Aorta (tissue), 5 donors: ENCODE results near the gene POC1A. TPM values are rescaled to one million over a fixed set of nuclear protein-coding genes. Genes with fewer than 3 reads are reported as not detected.
A peak's percentile ranks its signal among the peaks of the same experiment; 100 is the strongest.

ENCODE experiments used
- ATAC-seq: fragments of 200-7000 bp; cut with Tn5 transposase; one replicate; pipeline ENCODE4 v1.9.1; 2022; ENCODE audit warnings: moderate library complexity; ENCODE audit not compliant: low FRiP score
- DNase-seq, 2 donors: peaks; one replicate each; pipeline ENCODE4 v3.0.0-alpha.2; 2020
- H3K27ac ChIP-seq, 2 donors: one replicate each; pipeline ENCODE4 v1.5.1; 2013; ENCODE audit warnings: low read length in 2 of 2, mild to moderate bottlenecking in 2 of 2, moderate library complexity in 2 of 2, control low read depth in 1 of 2, inconsistent platforms in 1 of 2, low read depth in 1 of 2
- H3K27me3 ChIP-seq, 2 donors: one replicate each; pipeline ENCODE4 v1.6.1; 2013; ENCODE audit warnings: control low read depth in 1 of 2, low read length in 1 of 2, mild to moderate bottlenecking in 1 of 2, moderate library complexity in 1 of 2; ENCODE audit not compliant: insufficient read depth in 2 of 2, control insufficient read depth in 1 of 2
- H3K36me3 ChIP-seq, 2 donors: one replicate each; pipeline ENCODE4 v1.6.1; 2013; ENCODE audit warnings: control low read depth in 1 of 2, low read length in 1 of 2, mild to moderate bottlenecking in 1 of 2; ENCODE audit not compliant: insufficient read depth in 2 of 2, control insufficient read depth in 1 of 2
- H3K4me1 ChIP-seq, 2 donors: one replicate each; pipeline ENCODE4 v1.6.1; 2013; ENCODE audit warnings: low read length in 2 of 2, control low read depth in 1 of 2, mild to moderate bottlenecking in 1 of 2, moderate library complexity in 1 of 2; ENCODE audit not compliant: insufficient read depth in 2 of 2, control insufficient read depth in 1 of 2
- H3K4me3 ChIP-seq, 2 donors: one replicate each; pipeline ENCODE4 v1.5.1; 2013; ENCODE audit warnings: low read length in 2 of 2, control low read depth in 1 of 2, mild to moderate bottlenecking in 1 of 2
- H3K9me3 ChIP-seq: one replicate; pipeline ENCODE4 v1.6.1; 2013; ENCODE audit warnings: mild to moderate bottlenecking, low read length; ENCODE audit not compliant: control insufficient read depth
- WGBS, 2 donors: extraction: QIAGEN DNeasy Blood & Tissue Kit; methylation state at CpG; one replicate each; pipeline ENCODE4 v1.1.7; 2013; 5-methylcytosine and 5-hydroxymethylcytosine counted together
- intact Hi-C, 2 donors: fragments of 100-400 bp; cut with DNase I; formaldehyde crosslinking; loops; one replicate each; pipeline versions ENCODE4 v1.14.2 to v1.15.0; 2022
- polyA plus RNA-seq, 2 donors: library from polyadenylated mRNA; stranded (reverse); fragments of 200-250 nt; gene quantifications; one replicate each; pipeline ENCODE4 v1.2.3, GENCODE V29; 2013
- total RNA-seq, 2 donors: library from RNA; stranded (reverse); fragmentation: NEBNext Ultra II Directional; extraction: Animal tissue kit (Norgen Biotek cat#: 25700); gene quantifications; one replicate each; pipeline ENCODE4 v1.2.1, GENCODE V29; 2021
- donor health status: healthy with polysubstance abuse.
- donor health status: Bipolar disorder and iron deficiency.
- donor health status: DM: no; HTN: no; CAD: no.
- donor health status: DM: no; HTN: no; CAD: no.
- donor health status: DM: yes; HTN: yes; CAD: no.

Gene POC1A
- total and polyA plus RNA-seq, 4 donors, result 0.38 to 2.1 (median 1.2) TPM

- ATAC-seq, result no peak
Observed at GRCh38 chr3:52086976-52087663, 67.1 kb downstream of the POC1A start.

GRCh38 chr3:52086461-52086860 lies 67.8 kb downstream of the POC1A start:
- H3K9me3 ChIP-seq, result no peaks in the 10 kb centered on the region
- no peaks in the 10 kb centered on the region for H3K27me3 ChIP-seq
- DNase-seq (peak; percentile 24 to 46), ATAC-seq (no peak)
- 95 to 96% methylated on average over 6 of the region's 6 CpGs for WGBS, 2 donors
- intact Hi-C loops, result no loop called here
- H3K4me3 ChIP-seq, result no peak overlapping the region
- no peak overlapping the region for H3K27ac ChIP-seq
- H3K36me3 ChIP-seq, result no peaks in the 10 kb centered on the region
- H3K4me1 ChIP-seq, result peaks cover 0 to 3% of the 10 kb centered on the region in 2 donors

More at GRCh38 chr3:52086976-52087663, 67.1 kb downstream of the POC1A start:
- H3K36me3 ChIP-seq, result no peaks in the 10 kb centered on the region
- no peak overlapping the region for H3K4me3 ChIP-seq
- peak; percentile 62 to 73 for DNase-seq
- H3K9me3 ChIP-seq, result no peaks in the 10 kb centered on the region
- intact Hi-C loops, result no loop called here
- WGBS, 2 donors, result 92 to 94% methylated on average over 8 of the region's 8 CpGs
- peaks cover 0 to 3% of the 10 kb centered on the region in 2 donors for H3K4me1 ChIP-seq
- H3K27me3 ChIP-seq, result no peaks in the 10 kb centered on the region
- no peak overlapping the region for H3K27ac ChIP-seq

GRCh38 chr3:52085681-52086282 lies 68.4 kb downstream of the POC1A start:
- H3K9me3 ChIP-seq, result no peaks in the 10 kb centered on the region
- no peak overlapping the region for H3K4me3 ChIP-seq
- H3K36me3 ChIP-seq, result no peaks in the 10 kb centered on the region
- H3K27me3 ChIP-seq, result no peaks in the 10 kb centered on the region
- peak; percentile 26 to 54 for DNase-seq
- no peak overlapping the region for H3K27ac ChIP-seq
- H3K4me1 ChIP-seq, result peaks cover 0 to 3% of the 10 kb centered on the region in 2 donors
- intact Hi-C loops, result no loop called here
- WGBS, 2 donors, result 91 to 94% methylated on average over 10 of the region's 10 CpGs
- no peak for ATAC-seq

- 91 to 93% methylated on average over 12 to 13 of the region's 13 CpGs for WGBS, 2 donors
- Histone ChIP-seq H3K4me1 (no peaks in the 10 kb centered on the region), H3K4me3 (no peak overlapping the region), H3K27me3 (no peaks in the 10 kb centered on the region), H3K27ac (no peak overlapping the region), H3K9me3 (no peaks in the 10 kb centered on the region), H3K36me3 (no peaks in the 10 kb centered on the region)
- intact Hi-C loops, result no loop called here
- DNase-seq (peak; percentile 38 to 64), ATAC-seq (no peak)
Observed at GRCh38 chr3:52084954-52085680, 69.1 kb downstream of the POC1A start.

GRCh38 chr3:52084216-52084945 lies 69.8 kb downstream of the POC1A start:
- no peak overlapping the region for H3K27ac ChIP-seq
- H3K9me3 ChIP-seq, result no peaks in the 10 kb centered on the region
- WGBS, 2 donors, result 96 to 98% methylated on average over 9 of the region's 9 CpGs
- ATAC-seq (no peak), DNase-seq (peak; percentile 30 to 44)
- intact Hi-C loops, result no loop called here
- H3K4me1 ChIP-seq, result no peaks in the 10 kb centered on the region
- H3K4me3 ChIP-seq, result no peak overlapping the region
- no peaks in the 10 kb centered on the region for H3K36me3 ChIP-seq
- H3K27me3 ChIP-seq, result no peaks in the 10 kb centered on the region

GRCh38 chr3:52083556-52084087 lies 70.6 kb downstream of the POC1A start:
- H3K4me1 ChIP-seq, result no peaks in the 10 kb centered on the region
- H3K9me3 ChIP-seq, result no peaks in the 10 kb centered on the region
- no peaks in the 10 kb centered on the region for H3K36me3 ChIP-seq
- H3K27me3 ChIP-seq, result no peaks in the 10 kb centered on the region
- H3K27ac ChIP-seq, result no peak overlapping the region
- intact Hi-C loops, result no loop called here
- ATAC-seq (no peak), DNase-seq (peak; percentile 19 to 62)
- WGBS, 2 donors, result 91 to 98% methylated on average over 5 of the region's 5 CpGs
- H3K4me3 ChIP-seq, result no peak overlapping the region

- Histone ChIP-seq H3K9me3 (no peaks in the 10 kb centered on the region), H3K27me3 (no peaks in the 10 kb centered on the region), H3K4me3 (no peak overlapping the region), H3K36me3 (no peaks in the 10 kb centered on the region), H3K4me1 (no peaks in the 10 kb centered on the region), H3K27ac (no peak overlapping the region)
- DNase-seq (peak in 1 of 2 donors; percentile 51), ATAC-seq (no peak)
- 94 to 96% methylated on average over 8 of the region's 8 CpGs for WGBS, 2 donors
- intact Hi-C loops, result no loop called here
Observed at GRCh38 chr3:52082951-52083350, 71.3 kb downstream of the POC1A start.
